HepG2 (cell line): ENCODE results near the gene GRID1. TPM values are rescaled to one million over a fixed set of nuclear protein-coding genes. Genes with fewer than 3 reads are reported as not detected.

Source experiments
- ATAC-seq: fragments of 200-7000 bp; cut with Tn5 transposase; 3 replicates; pipeline ENCODE4 v1.9.1; 2020; ENCODE audit warnings: mild to moderate bottlenecking, moderate library complexity
- BruUV-seq: library from RNA; stranded (reverse); fragments of 400-500 nt; replicated peaks from 2 replicates; lab custom pipeline; 2021; lab: Mats Ljungman, UMichigan
- CTCF ChIA-PET: fragments of 300-600 bp; formaldehyde crosslinking; extraction: SDS; loops from one replicate; lab custom pipeline; 2021; ENCODE audit warnings: low total read pairs, inconsistent platforms, low intra/inter-chr PET ratio; lab: Yijun Ruan, JAX
- POLR2A ChIA-PET: fragments of 350-600 bp; sonication (Branson Sonifier 250); formaldehyde crosslinking; loops from one replicate; lab custom pipeline; 2020; ENCODE audit warnings: antibody characterized with exemption, inconsistent platforms; lab: Yijun Ruan, JAX
- DNase-seq: peaks from one replicate; pipeline ENCODE4 v3.0.0-alpha.2; 2015; ENCODE audit warnings: low spot score
- FAIRE-seq: peaks from 3 replicates; lab custom pipeline; 2011; peaks lifted over from hg19 to GRCh38; lab: Jason Lieb, UNC
- H2AFZ ChIP-seq: one replicate; pipeline ENCODE4 v1.6.1; 2011; ENCODE audit warnings: low read length, inconsistent platforms
- H3K27ac ChIP-seq: fragments of 300-600 bp; 3 replicates; pipeline ENCODE4 v1.8.0; 2011; ENCODE audit warnings: mixed run types, mild to moderate bottlenecking, mixed read lengths, low read length, inconsistent platforms; ENCODE audit not compliant: insufficient read depth; ENCODE audit errors: extremely low read length
- H3K27me3 ChIP-seq, 2 experiments: fragments of 200-600 bp in 1 of 2; 2 replicates in 1 of 2; 3 replicates in 1 of 2; pipeline versions ENCODE4 v1.6.0 to v1.8.0; 2011; ENCODE audit warnings: low read length in 2 of 2, mild to moderate bottlenecking in 2 of 2, moderate library complexity in 2 of 2, inconsistent platforms in 1 of 2; ENCODE audit not compliant: insufficient read depth in 2 of 2, control insufficient read depth in 1 of 2
- H3K36me3 ChIP-seq, 2 experiments: fragments of 200-600 bp in 1 of 2; replicated peaks in 1 of 2; 2 replicates in 1 of 2; 3 replicates in 1 of 2; pipeline versions ENCODE4 v1.5.1 to v1.8.0; 2011; ENCODE audit warnings: low read length in 2 of 2, inconsistent platforms in 1 of 2; ENCODE audit not compliant: insufficient read depth in 2 of 2, control insufficient read depth in 1 of 2
- H3K4me1 ChIP-seq: 2 replicates; pipeline ENCODE4 v1.5.1; 2012; ENCODE audit warnings: low read length, inconsistent platforms; ENCODE audit not compliant: insufficient read depth
- H3K4me2 ChIP-seq: 2 replicates; pipeline ENCODE4 v1.6.0; 2011; ENCODE audit warnings: low read depth, low read length, inconsistent platforms
- H3K4me3 ChIP-seq, 3 experiments: fragments of 200-600 bp in 1 of 3; sonication (generic), shearing (Covaris generic) in 1 of 3; replicated peaks in 1 of 3; 2 replicates each; pipeline ENCODE4 v1.5.1; 2011 to 2016; ENCODE audit warnings: low read length in 3 of 3, inconsistent platforms in 2 of 3, low read depth in 2 of 3, mild to moderate bottlenecking in 2 of 3, control low read depth in 1 of 3, mixed read lengths in 1 of 3; ENCODE audit not compliant: insufficient read depth in 1 of 3
- H3K79me2 ChIP-seq: one replicate; pipeline ENCODE4 v1.6.1; 2011; ENCODE audit warnings: low read length, inconsistent platforms; ENCODE audit not compliant: insufficient read depth
- H3K9ac ChIP-seq: 2 replicates; pipeline ENCODE4 v1.6.0; 2011; ENCODE audit warnings: mild to moderate bottlenecking, low read depth, low read length, inconsistent platforms; ENCODE audit not compliant: insufficient read depth
- H3K9me3 ChIP-seq: 2 replicates; pipeline ENCODE4 v1.5.1; 2012; ENCODE audit warnings: mild to moderate bottlenecking, low read length
- H4K20me1 ChIP-seq: 2 replicates; pipeline ENCODE4 v1.6.0; 2011; ENCODE audit warnings: inconsistent platforms, mild to moderate bottlenecking, low read length, moderate library complexity; ENCODE audit not compliant: insufficient read depth
- MIER2 ChIP-seq: IDR thresholded peaks from 2 replicates; pipeline ENCODE4 v1.6.1; 2016; ENCODE audit warnings: missing biosample characterization, missing genetic modification reagents
- ZSCAN22 ChIP-seq: sonication (generic); formaldehyde crosslinking; IDR thresholded peaks from 2 replicates; pipeline ENCODE4 v1.4.0; 2020; ENCODE audit warnings: mild to moderate bottlenecking, missing genetic modification reagents
- WGBS: methylation state at CpG from one replicate; pipeline ENCODE4 v1.1.6; 2017; ENCODE audit warnings: low lambda C conversion rate; 5-methylcytosine and 5-hydroxymethylcytosine counted together
- in situ Hi-C: cut with HindIII; loops from 2 replicates; pipeline ENCODE4 v1.10.0; 2017; ENCODE audit warnings: low pct_unique_long_range_greater_than_20kb; ENCODE audit not compliant: extremely low pct_ligation_motif_present
- intact Hi-C: fragments of 100-400 bp; cut with micrococcal nuclease; formaldehyde crosslinking; loops from one replicate; pipeline ENCODE4 v1.10.0; 2022; ENCODE audit not compliant: unreplicated experiment
- polyA plus RNA-seq, 8 experiments: library from polyadenylated mRNA; depleted of rRNA in 3 of 8; stranded (reverse) in 7 of 8; unstranded in 1 of 8; fragments of >200 nt; fragmentation: Illumina TruSeq in 4 of 8; extraction: Trizol in 4 of 8; gene quantifications; 2 replicates each; pipeline versions ENCODE4 v1.2.1 to v1.2.3, GENCODE V29; 2011 to 2016; ENCODE audit warnings: low read depth in 4 of 8, missing spikeins in 1 of 8, mixed read lengths in 1 of 8; ENCODE audit not compliant: insufficient read depth in 1 of 8
- total RNA-seq, 5 experiments: library from RNA; depleted of rRNA; stranded (reverse); fragments of >200 nt; fragmentation: Illumina TruSeq; extraction: Trizol; gene quantifications; 2 replicates each; pipeline ENCODE4 v1.2.3, GENCODE V29; 2016; ENCODE audit warnings: low read depth in 1 of 5
- TF ChIP-seq, protein P1 (sequence below): sonication (generic); formaldehyde crosslinking; IDR thresholded peaks from 2 replicates; pipeline ENCODE4 v1.5.0; 2020; ENCODE audit warnings: mild to moderate bottlenecking, missing genetic modification reagents, moderate library complexity

GRID1 gene
- total and polyA plus RNA-seq, 2 of the 13 experiments (the other 11 are each of a cell fraction or from before 2014, with no cell fraction given): 0.05 TPM; not detected in 1

DNA sequence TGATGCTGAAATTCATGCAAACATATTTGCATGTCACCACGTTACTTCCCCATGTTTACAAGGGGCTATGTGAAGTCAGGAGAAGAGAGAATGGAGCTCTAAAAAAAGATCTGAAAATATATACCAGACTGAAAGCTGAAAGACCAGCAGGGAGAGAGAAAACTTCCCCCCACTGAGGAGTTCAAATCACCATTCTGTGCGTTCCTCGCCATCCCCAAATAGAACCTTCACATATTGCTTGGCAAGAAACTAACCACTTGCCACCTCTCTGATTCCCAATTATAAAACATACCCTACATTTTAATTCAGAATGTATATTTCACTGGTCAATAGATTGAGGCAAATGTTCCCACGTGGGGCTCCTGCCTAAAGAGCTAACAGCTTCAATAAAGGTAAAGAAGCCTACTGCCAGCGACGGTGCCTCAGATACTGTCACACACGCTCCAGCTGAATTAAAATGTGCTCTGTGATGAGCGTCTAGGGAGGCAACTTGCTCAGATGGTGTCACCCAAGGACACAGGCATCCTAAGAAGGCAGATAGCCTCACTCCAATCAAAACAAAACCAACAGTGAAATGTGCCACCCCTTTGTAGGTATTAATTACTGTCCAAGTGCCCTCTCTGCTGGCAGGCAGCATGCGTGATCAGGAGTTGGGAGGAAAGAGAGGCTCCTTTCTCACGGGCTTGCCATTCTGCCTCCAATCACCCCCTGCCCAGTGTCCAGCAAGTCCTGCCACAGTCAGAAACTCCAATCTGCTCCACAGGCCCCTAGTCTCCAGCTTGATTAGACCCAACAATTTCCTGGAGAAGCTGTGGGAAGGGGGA, 298.2 kb downstream of the GRID1 start:
- H3K27ac ChIP-seq: no peak overlapping the region
- DNase-seq (no peak), FAIRE-seq (no peak), ATAC-seq (no peak)
- intact Hi-C loops (no loop called here), in situ Hi-C loops (no loop called here)
- no peak overlapping the region for H3K9ac ChIP-seq
- WGBS: 22% methylated on average over 10 of the region's 10 CpGs
- no peak overlapping the region for H3K4me2 ChIP-seq
- no peaks in the 10 kb centered on the region for H3K79me2 ChIP-seq
- no peak for TF ChIP-seq MIER2 (CRISPR knock-in tag)
- TF ChIP-seq, protein P1, sequence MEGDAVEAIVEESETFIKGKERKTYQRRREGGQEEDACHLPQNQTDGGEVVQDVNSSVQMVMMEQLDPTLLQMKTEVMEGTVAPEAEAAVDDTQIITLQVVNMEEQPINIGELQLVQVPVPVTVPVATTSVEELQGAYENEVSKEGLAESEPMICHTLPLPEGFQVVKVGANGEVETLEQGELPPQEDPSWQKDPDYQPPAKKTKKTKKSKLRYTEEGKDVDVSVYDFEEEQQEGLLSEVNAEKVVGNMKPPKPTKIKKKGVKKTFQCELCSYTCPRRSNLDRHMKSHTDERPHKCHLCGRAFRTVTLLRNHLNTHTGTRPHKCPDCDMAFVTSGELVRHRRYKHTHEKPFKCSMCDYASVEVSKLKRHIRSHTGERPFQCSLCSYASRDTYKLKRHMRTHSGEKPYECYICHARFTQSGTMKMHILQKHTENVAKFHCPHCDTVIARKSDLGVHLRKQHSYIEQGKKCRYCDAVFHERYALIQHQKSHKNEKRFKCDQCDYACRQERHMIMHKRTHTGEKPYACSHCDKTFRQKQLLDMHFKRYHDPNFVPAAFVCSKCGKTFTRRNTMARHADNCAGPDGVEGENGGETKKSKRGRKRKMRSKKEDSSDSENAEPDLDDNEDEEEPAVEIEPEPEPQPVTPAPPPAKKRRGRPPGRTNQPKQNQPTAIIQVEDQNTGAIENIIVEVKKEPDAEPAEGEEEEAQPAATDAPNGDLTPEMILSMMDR (CRISPR knock-in tag): 0 out of 2 replicates have a peak, but pooled peaks have one; percentile 6
- H2AFZ ChIP-seq: no peak overlapping the region
- no peaks in the 10 kb centered on the region for H3K4me1 ChIP-seq
- POLR2A ChIA-PET: no interaction called here
- H4K20me1 ChIP-seq: no peaks in the 10 kb centered on the region
- CTCF ChIA-PET: no interaction called here
- H3K4me3 ChIP-seq: no peak overlapping the region
- H3K36me3 ChIP-seq: no peaks in the 10 kb centered on the region
- BruUV-seq: no TSS peak
- H3K27me3 ChIP-seq: peaks cover 0 to 3% of the 10 kb centered on the region in 2 experiments; a peak in 2 of 5 replicates
- no peaks in the 10 kb centered on the region for H3K9me3 ChIP-seq

DNA sequence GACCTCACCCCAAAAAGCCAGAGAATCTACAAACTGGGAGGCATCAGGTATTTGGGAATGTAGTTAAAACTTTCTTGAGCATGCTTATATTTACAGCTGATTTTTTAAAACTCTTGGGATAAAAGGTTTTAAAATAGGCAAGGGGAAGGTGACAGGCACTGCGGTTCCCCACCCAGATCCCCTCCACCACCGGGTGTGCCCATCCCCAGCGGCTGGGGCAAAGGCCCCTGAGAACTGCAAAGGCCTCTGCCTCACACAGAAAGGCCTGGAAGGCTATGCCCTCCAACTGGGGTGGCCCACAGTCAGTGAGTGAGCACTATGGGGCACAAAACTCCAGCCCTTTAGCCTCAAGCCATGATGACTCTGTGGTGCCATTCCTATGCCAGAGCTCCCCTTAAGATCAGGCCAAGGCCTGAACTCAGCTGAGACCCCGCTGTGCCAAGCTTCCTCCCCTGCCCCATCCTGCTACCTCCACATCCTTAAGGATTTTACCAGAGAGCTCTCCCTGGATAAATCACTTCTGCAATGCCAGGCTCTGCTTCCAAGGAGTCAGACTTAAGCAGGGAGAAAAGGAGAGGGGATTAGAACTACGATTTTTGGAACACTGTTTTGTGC, 299.1 kb downstream of the GRID1 start:
- no peaks in the 10 kb centered on the region for H3K36me3 ChIP-seq
- whole genome bisulfite sequencing: 3% methylated on average over 2 of the region's 5 CpGs
- H3K79me2 ChIP-seq: no peaks in the 10 kb centered on the region
- FAIRE-seq (no peak), ATAC-seq (no peak), DNase-seq (no peak)
- POLR2A ChIA-PET: no interaction called here
- in situ Hi-C loops (no loop called here), intact Hi-C loops (no loop called here)
- CTCF ChIA-PET: no interaction called here
- H4K20me1 ChIP-seq: no peaks in the 10 kb centered on the region
- H3K27me3 ChIP-seq: peaks cover 0 to 3% of the 10 kb centered on the region in 2 experiments; a peak in 2 of 5 replicates
- H3K4me2 ChIP-seq: no peak overlapping the region
- H2AFZ ChIP-seq: no peak overlapping the region
- H3K9ac ChIP-seq: no peak overlapping the region
- H3K9me3 ChIP-seq: no peaks in the 10 kb centered on the region
- H3K4me1 ChIP-seq: no peaks in the 10 kb centered on the region
- BruUV-seq: no TSS peak
- H3K27ac ChIP-seq: no peak overlapping the region
- no peak for TF ChIP-seq ZSCAN22 (CRISPR knock-in tag)
- no peak overlapping the region for H3K4me3 ChIP-seq
